GM23338 (cell line): ENCODE data around the gene TMEM163. TPM values are rescaled to one million over a fixed set of nuclear protein-coding genes. Genes with fewer than 3 reads are reported as not detected.

ENCODE experiments used
- ATAC-seq: fragments of 200-7000 bp; cut with Tn5 transposase; 3 replicates; pipeline ENCODE4 v1.9.1; 2020
- DNase-seq: peaks from one replicate; pipeline ENCODE4 v3.0.0-alpha.2; 2015; ENCODE audit warnings: low spot score
- H2AFZ ChIP-seq: fragments of 200-600 bp; sonication (generic); 2 replicates; pipeline ENCODE4 v1.8.0; 2016; ENCODE audit warnings: antibody characterized with exemption, mild to moderate bottlenecking, moderate library complexity
- H3F3A ChIP-seq: fragments of 200-600 bp; sonication (generic); replicated peaks from 2 replicates; pipeline ENCODE4 v1.8.0; 2017; ENCODE audit warnings: antibody characterized with exemption, mixed run types, low read depth
- H3K27ac ChIP-seq: fragments of 200-600 bp; sonication (generic); 2 replicates; pipeline ENCODE4 v1.6.1; 2016; ENCODE audit warnings: low read depth
- H3K27me3 ChIP-seq: fragments of 200-600 bp; sonication (generic); 2 replicates; pipeline ENCODE4 v1.8.0; 2016; ENCODE audit warnings: mild to moderate bottlenecking, mixed run types, moderate library complexity; ENCODE audit not compliant: insufficient read depth
- H3K36me3 ChIP-seq: fragments of 200-600 bp; sonication (generic); 2 replicates; pipeline ENCODE4 v1.8.0; 2016; ENCODE audit warnings: mild to moderate bottlenecking; ENCODE audit not compliant: insufficient read depth
- H3K4me1 ChIP-seq: fragments of 200-600 bp; sonication (generic); 2 replicates; pipeline ENCODE4 v1.8.0; 2016; ENCODE audit warnings: mild to moderate bottlenecking, moderate library complexity; ENCODE audit not compliant: insufficient read depth
- H3K4me2 ChIP-seq: fragments of 200-600 bp; sonication (generic); 2 replicates; pipeline ENCODE4 v1.7.1; 2017; ENCODE audit warnings: mixed run types
- H3K4me3 ChIP-seq: fragments of 200-600 bp; sonication (generic); 2 replicates; pipeline ENCODE4 v1.6.1; 2016; ENCODE audit warnings: mixed run types
- H3K79me2 ChIP-seq: fragments of 200-600 bp; sonication (generic); replicated peaks from 2 replicates; pipeline ENCODE4 v1.8.0; 2017; ENCODE audit warnings: mild to moderate bottlenecking; ENCODE audit not compliant: insufficient read depth
- H3K9me2 ChIP-seq: fragments of 200-600 bp; sonication (generic); 2 replicates; pipeline ENCODE4 v1.8.0; 2017; ENCODE audit not compliant: insufficient read depth
- H4K20me1 ChIP-seq: fragments of 200-600 bp; sonication (generic); replicated peaks from 2 replicates; pipeline ENCODE4 v1.8.0; 2017; ENCODE audit warnings: mild to moderate bottlenecking; ENCODE audit not compliant: insufficient read depth
- H3K27ac Mint-ChIP-seq: 2 replicates; pipeline ENCODE4 v1.8.0; 2020; ENCODE audit warnings: inconsistent platforms, mild to moderate bottlenecking, moderate library complexity, mixed read lengths
- H3K27me3 Mint-ChIP-seq: 3 replicates; pipeline ENCODE4 v1.8.0; 2022; ENCODE audit warnings: low read depth, mild to moderate bottlenecking, moderate library complexity, mixed read lengths, inconsistent platforms; ENCODE audit not compliant: insufficient read depth, poor library complexity
- H3K36me3 Mint-ChIP-seq: 3 replicates; pipeline ENCODE4 v1.8.0; 2021; ENCODE audit warnings: low read depth, mild to moderate bottlenecking, inconsistent platforms, moderate library complexity, mixed read lengths
- H3K4me1 Mint-ChIP-seq: 3 replicates; pipeline ENCODE4 v1.8.0; 2020; ENCODE audit warnings: mild to moderate bottlenecking, inconsistent platforms, mixed read lengths
- H3K4me3 Mint-ChIP-seq: 3 replicates; pipeline ENCODE4 v1.8.0; 2021; ENCODE audit warnings: moderate library complexity, mild to moderate bottlenecking, inconsistent platforms, mixed read lengths
- H3K9me3 Mint-ChIP-seq: 3 replicates; pipeline ENCODE4 v1.8.0; 2020; ENCODE audit warnings: moderate library complexity, mild to moderate bottlenecking, inconsistent platforms, mixed read lengths
- CREB1 ChIP-seq: fragments of 250-450 bp; sonication (Bioruptor Pico); IDR thresholded peaks from 2 replicates; pipeline ENCODE4 v1.5.0; 2020; ENCODE audit warnings: low read depth, mild to moderate bottlenecking, moderate library complexity
- ETS1 ChIP-seq: IDR thresholded peaks from 2 replicates; pipeline ENCODE4 v1.6.1; 2016; ENCODE audit warnings: antibody characterized with exemption
- EZH2 ChIP-seq: fragments of 200-600 bp; sonication (generic); IDR thresholded peaks from one replicate; pipeline ENCODE4 v1.8.0; 2017; ENCODE audit warnings: antibody characterized with exemption, mild to moderate bottlenecking, low read depth; ENCODE audit not compliant: unreplicated experiment
- EZH2phosphoT487 ChIP-seq: fragments of 200-600 bp; sonication (generic); IDR thresholded peaks from one replicate; pipeline ENCODE4 v1.8.1; 2018; ENCODE audit warnings: antibody characterized with exemption; ENCODE audit not compliant: unreplicated experiment
- JUNB ChIP-seq: IDR thresholded peaks from one replicate; pipeline ENCODE4 v1.6.1; 2016; ENCODE audit warnings: antibody characterized with exemption; ENCODE audit not compliant: unreplicated experiment
- NANOG ChIP-seq: IDR thresholded peaks from 2 replicates; pipeline ENCODE4 v1.6.1; 2016; ENCODE audit warnings: antibody characterized with exemption, borderline replicate concordance
- POLR2AphosphoS5 ChIP-seq: IDR thresholded peaks from 2 replicates; pipeline ENCODE4 v1.6.1; 2016; ENCODE audit warnings: antibody characterized with exemption, low read depth
- ZNF114 ChIP-seq: fragments of 250-450 bp; sonication (Bioruptor Pico); IDR thresholded peaks from 2 replicates; pipeline ENCODE4 v1.5.0; 2020; ENCODE audit warnings: mild to moderate bottlenecking, moderate library complexity
- ZNF331 ChIP-seq: fragments of 250-450 bp; sonication (Bioruptor Pico); IDR thresholded peaks from 2 replicates; pipeline ENCODE4 v1.5.0; 2020; ENCODE audit warnings: low read depth, mild to moderate bottlenecking, moderate library complexity
- polyA plus RNA-seq: library from polyadenylated mRNA; unstranded; fragments of >200 nt; fragmentation: Nextera tagmentation; extraction: Ambion mirVana; gene quantifications from 2 replicates; pipeline ENCODE4 v1.2.1, GENCODE V29; 2016
- total RNA-seq: library from RNA; depleted of rRNA; stranded (reverse); fragments of >200 nt; shearing (Covaris generic); gene quantifications from 2 replicates; pipeline ENCODE4 v1.2.3, GENCODE V29; 2014
- TF ChIP-seq, protein P1 (sequence below): IDR thresholded peaks from one replicate; pipeline ENCODE4 v1.6.1; 2018; ENCODE audit warnings: antibody characterized with exemption; ENCODE audit not compliant: unreplicated experiment
- TF ChIP-seq, protein P2 (sequence below): fragments of 250-450 bp; sonication (Bioruptor Pico); IDR thresholded peaks from 2 replicates; pipeline ENCODE4 v1.5.0; 2020; ENCODE audit warnings: mild to moderate bottlenecking, moderate library complexity

Gene TMEM163
- total and polyA plus RNA-seq, 2 experiments from 2014 or later = 1.1 to 1.8 TPM

- DNase-seq (peak; percentile 40), ATAC-seq (no peak)
- peaks cover 3% of the 10 kb centered on the region; the same call in 1 of the 2 replicates for H3K9me2 ChIP-seq
- H3K79me2 ChIP-seq = no peaks in the 10 kb centered on the region
- H3K36me3 ChIP-seq = no peaks in the 10 kb centered on the region
- Mint-ChIP-seq H3K36me3 (no peaks in the 10 kb centered on the region), H3K4me3 (no peak overlapping the region), H3K27me3 (no peaks in the 10 kb centered on the region), H3K4me1 (no peaks in the 10 kb centered on the region), H3K27ac (no peak overlapping the region), H3K9me3 (no peaks in the 10 kb centered on the region)
- no peak overlapping the region for H3K27ac ChIP-seq
- H3K4me2 ChIP-seq = no peak overlapping the region
- TF ChIP-seq CREB1 (CRISPR knock-in tag) (no peak), JUNB (no peak)
- no peaks in the 10 kb centered on the region for H3K4me1 ChIP-seq
- no peaks in the 10 kb centered on the region for H3F3A ChIP-seq
- no peak overlapping the region for H2AFZ ChIP-seq
- H3K27me3 ChIP-seq = no peaks in the 10 kb centered on the region
- H3K4me3 ChIP-seq = no peak overlapping the region
- no peaks in the 10 kb centered on the region for H4K20me1 ChIP-seq
These were observed 17.5 kb upstream of the TMEM163 start for GRCh38 chr2:134736167-134736880.

DNA sequence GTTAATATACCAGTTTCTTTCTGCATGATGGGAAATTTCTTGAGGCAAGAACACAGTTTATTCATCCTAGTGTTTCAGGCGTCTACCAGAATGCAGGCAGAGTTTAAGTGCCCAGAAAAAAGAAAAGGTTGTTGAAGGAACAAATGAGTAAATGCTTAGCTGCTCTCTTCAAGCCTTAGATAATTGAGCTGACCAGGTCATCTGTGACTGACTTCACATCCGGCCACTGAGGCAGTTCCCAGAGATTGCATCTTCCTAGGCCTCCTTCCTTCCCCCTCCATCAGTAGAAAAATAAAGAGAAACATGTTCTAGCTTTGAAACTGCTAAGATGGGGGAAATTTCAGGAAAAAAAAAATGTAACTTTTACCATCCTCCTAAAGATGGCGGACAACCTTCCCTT lies 9.4 kb upstream of the TMEM163 start:
- peaks cover 6% of the 10 kb centered on the region for H3K9me2 ChIP-seq
- ATAC-seq = no peak
- H3K4me3 ChIP-seq = no peak overlapping the region
- H3K4me2 ChIP-seq = no peak overlapping the region
- no peaks in the 10 kb centered on the region for H3K4me1 ChIP-seq
- no peaks in the 10 kb centered on the region for H3F3A ChIP-seq
- no peaks in the 10 kb centered on the region for H3K79me2 ChIP-seq
- no peak overlapping the region for H2AFZ ChIP-seq
- Mint-ChIP-seq H3K9me3 (no peaks in the 10 kb centered on the region), H3K36me3 (no peaks in the 10 kb centered on the region), H3K4me1 (no peaks in the 10 kb centered on the region), H3K27ac (no peak overlapping the region), H3K4me3 (no peak overlapping the region), H3K27me3 (peaks cover 2% of the 10 kb centered on the region)
- no peaks in the 10 kb centered on the region for H3K27me3 ChIP-seq
- no peak for DNase-seq
- H4K20me1 ChIP-seq = no peaks in the 10 kb centered on the region
- H3K36me3 ChIP-seq = no peaks in the 10 kb centered on the region
- no peak overlapping the region for H3K27ac ChIP-seq
- TF ChIP-seq ZNF114 (no peak), JUNB (no peak), POLR2AphosphoS5 (no peak), NANOG (no peak), EZH2 (no peak), ETS1 (no peak), CREB1 (CRISPR knock-in tag) (no peak), EZH2phosphoT487 (no peak), ZNF331 (no peak)
- TF ChIP-seq, protein P1, sequence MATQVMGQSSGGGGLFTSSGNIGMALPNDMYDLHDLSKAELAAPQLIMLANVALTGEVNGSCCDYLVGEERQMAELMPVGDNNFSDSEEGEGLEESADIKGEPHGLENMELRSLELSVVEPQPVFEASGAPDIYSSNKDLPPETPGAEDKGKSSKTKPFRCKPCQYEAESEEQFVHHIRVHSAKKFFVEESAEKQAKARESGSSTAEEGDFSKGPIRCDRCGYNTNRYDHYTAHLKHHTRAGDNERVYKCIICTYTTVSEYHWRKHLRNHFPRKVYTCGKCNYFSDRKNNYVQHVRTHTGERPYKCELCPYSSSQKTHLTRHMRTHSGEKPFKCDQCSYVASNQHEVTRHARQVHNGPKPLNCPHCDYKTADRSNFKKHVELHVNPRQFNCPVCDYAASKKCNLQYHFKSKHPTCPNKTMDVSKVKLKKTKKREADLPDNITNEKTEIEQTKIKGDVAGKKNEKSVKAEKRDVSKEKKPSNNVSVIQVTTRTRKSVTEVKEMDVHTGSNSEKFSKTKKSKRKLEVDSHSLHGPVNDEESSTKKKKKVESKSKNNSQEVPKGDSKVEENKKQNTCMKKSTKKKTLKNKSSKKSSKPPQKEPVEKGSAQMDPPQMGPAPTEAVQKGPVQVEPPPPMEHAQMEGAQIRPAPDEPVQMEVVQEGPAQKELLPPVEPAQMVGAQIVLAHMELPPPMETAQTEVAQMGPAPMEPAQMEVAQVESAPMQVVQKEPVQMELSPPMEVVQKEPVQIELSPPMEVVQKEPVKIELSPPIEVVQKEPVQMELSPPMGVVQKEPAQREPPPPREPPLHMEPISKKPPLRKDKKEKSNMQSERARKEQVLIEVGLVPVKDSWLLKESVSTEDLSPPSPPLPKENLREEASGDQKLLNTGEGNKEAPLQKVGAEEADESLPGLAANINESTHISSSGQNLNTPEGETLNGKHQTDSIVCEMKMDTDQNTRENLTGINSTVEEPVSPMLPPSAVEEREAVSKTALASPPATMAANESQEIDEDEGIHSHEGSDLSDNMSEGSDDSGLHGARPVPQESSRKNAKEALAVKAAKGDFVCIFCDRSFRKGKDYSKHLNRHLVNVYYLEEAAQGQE = no peak
- TF ChIP-seq, protein P2, sequence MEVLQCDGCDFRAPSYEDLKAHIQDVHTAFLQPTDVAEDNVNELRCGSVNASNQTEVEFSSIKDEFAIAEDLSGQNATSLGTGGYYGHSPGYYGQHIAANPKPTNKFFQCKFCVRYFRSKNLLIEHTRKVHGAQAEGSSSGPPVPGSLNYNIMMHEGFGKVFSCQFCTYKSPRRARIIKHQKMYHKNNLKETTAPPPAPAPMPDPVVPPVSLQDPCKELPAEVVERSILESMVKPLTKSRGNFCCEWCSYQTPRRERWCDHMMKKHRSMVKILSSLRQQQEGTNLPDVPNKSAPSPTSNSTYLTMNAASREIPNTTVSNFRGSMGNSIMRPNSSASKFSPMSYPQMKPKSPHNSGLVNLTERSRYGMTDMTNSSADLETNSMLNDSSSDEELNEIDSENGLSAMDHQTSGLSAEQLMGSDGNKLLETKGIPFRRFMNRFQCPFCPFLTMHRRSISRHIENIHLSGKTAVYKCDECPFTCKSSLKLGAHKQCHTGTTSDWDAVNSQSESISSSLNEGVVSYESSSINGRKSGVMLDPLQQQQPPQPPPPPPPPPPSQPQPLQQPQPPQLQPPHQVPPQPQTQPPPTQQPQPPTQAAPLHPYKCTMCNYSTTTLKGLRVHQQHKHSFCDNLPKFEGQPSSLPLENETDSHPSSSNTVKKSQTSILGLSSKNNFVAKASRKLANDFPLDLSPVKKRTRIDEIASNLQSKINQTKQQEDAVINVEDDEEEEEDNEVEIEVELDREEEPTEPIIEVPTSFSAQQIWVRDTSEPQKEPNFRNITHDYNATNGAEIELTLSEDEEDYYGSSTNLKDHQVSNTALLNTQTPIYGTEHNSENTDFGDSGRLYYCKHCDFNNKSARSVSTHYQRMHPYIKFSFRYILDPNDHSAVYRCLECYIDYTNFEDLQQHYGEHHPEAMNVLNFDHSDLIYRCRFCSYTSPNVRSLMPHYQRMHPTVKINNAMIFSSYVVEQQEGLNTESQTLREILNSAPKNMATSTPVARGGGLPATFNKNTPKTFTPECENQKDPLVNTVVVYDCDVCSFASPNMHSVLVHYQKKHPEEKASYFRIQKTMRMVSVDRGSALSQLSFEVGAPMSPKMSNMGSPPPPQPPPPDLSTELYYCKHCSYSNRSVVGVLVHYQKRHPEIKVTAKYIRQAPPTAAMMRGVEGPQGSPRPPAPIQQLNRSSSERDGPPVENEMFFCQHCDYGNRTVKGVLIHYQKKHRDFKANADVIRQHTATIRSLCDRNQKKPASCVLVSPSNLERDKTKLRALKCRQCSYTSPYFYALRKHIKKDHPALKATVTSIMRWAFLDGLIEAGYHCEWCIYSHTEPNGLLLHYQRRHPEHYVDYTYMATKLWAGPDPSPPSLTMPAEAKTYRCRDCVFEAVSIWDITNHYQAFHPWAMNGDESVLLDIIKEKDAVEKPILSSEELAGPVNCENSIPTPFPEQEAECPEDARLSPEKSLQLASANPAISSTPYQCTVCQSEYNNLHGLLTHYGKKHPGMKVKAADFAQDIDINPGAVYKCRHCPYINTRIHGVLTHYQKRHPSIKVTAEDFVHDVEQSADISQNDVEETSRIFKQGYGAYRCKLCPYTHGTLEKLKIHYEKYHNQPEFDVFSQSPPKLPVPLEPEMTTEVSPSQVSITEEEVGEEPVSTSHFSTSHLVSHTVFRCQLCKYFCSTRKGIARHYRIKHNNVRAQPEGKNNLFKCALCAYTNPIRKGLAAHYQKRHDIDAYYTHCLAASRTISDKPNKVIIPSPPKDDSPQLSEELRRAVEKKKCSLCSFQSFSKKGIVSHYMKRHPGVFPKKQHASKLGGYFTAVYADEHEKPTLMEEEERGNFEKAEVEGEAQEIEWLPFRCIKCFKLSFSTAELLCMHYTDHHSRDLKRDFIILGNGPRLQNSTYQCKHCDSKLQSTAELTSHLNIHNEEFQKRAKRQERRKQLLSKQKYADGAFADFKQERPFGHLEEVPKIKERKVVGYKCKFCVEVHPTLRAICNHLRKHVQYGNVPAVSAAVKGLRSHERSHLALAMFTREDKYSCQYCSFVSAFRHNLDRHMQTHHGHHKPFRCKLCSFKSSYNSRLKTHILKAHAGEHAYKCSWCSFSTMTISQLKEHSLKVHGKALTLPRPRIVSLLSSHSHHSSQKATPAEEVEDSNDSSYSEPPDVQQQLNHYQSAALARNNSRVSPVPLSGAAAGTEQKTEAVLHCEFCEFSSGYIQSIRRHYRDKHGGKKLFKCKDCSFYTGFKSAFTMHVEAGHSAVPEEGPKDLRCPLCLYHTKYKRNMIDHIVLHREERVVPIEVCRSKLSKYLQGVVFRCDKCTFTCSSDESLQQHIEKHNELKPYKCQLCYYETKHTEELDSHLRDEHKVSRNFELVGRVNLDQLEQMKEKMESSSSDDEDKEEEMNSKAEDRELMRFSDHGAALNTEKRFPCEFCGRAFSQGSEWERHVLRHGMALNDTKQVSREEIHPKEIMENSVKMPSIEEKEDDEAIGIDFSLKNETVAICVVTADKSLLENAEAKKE = no peak
